ENCODE measurements around the gene KRTAP4-11.
"Not testable (repeated sequence)": the region's sequence is repeated elsewhere in the genome, so short reads cannot be mapped to it uniquely, and the experiment has no call there.

Gene KRTAP4-11

DNA sequence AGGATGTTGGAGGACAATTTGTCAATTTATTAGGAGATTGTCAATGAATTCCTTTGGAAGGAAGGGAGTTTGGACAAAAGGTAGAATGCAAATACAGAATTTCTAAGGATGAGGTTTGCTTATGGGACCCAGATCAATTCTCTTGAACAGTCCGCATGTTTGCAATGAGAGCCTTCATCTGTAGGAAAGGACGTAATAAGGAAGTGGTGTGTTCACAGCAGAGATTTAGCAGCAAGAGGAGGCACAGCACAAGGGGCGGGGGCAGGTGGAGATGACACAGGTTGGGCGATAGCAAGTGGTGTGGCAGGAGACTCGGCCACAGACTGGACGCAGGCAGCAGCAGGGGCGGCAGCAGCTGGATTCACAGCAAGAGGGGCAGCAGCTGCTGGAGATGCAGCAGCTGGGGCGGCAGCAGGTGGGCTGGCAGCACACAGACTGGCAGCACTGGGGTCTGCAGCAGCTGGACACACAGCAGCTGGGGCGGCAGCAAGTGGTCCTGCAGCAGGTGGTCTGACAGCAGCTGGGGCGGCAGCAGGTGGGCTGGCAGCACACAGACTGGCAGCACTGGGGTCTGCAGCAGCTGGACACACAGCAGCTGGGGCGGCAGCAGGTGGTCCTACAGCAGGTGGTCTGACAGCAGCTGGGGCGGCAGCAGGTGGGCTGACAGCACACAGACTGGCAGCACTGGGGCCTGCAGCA, 5.3 kb upstream of the KRTAP4-11 start:
- DNase-seq, result not testable (repeated sequence)

DNA sequence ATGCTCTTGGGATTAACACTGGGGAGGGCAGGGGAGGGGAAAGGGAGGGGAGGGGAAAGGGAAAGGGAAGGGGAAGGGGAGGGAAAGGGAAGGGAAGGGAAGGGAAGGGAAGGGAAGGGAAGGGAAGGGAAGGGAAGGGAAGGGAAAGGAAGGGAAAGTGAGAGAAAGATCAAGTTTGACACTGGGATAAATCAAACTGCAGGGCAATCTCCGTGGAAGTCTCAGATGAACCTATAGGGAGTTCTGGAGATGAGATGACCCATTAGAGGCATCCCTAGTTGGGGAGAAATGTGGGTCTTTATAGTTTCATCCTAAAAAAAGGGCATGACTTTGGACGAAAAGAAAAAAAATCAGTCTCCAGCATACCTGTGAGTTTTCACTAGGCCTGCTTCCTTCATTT, 3.6 kb upstream of the KRTAP4-11 start:
- DNase-seq, result no peak

DNA sequence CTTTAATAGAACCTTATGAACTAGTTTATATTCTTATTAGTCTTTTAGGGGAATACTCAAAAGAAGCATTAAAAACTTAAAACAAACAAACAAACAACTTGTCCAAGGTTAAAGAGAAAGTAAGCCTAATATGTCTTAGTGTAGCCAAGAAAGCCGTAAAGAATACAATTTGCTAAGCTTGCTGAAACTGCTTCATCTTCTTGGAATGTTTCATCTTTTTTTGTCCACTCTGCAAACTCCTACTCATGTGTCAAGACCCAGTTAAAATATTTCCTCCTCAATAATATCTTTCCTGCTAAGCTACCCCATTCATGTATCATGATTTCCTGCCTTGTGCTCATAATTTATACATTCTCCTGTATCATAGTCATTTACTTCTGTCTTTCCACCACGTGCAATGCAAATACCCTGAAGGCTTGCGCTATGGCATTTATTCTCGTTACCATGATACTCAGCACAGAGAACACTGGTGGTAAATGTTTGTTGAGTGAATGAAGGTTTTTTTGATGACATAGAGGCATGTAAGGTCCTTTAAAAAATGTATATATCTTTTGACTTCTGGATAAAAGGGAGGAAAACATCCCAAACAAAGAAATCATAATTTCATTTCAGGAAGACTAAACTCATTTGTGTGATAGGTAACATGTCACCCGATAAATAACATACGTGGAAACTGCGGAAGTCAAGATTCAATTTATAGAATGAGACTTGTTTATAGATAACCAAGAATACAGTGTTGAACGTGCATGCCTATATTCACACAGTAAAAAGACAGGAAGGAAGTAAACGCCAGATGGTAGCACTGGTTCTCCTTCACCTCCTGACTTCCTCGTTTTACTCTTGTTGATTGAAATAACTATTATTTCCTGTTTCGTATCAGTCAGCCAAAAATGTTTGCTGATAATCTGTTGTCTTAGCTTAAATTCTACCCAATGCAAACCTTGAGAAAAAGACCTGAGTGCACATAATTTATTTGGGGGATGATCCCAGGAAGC, 1.8 kb upstream of the KRTAP4-11 start:
- DNase-seq, result peak; percentile 82

DNA sequence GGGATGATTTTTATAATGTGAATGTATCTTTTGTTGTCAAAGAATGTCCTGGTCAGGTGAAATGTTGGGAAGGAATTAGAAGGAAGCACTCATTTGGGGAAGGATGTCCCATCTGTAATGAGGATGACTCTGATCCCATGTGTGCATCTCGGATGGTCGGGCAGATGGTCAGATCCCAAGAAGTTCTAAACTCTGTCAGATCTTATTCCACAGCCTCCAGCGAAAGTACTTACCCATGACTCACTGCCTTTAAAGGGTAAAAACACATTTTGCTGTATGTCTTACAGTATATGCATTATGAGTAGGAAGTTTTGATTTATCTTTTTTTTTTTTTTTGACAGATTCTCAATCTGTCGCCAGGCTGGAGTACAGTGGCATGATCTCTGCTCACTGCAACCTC, 548 bp upstream of the KRTAP4-11 start:
- no peak for DNase-seq

DNA sequence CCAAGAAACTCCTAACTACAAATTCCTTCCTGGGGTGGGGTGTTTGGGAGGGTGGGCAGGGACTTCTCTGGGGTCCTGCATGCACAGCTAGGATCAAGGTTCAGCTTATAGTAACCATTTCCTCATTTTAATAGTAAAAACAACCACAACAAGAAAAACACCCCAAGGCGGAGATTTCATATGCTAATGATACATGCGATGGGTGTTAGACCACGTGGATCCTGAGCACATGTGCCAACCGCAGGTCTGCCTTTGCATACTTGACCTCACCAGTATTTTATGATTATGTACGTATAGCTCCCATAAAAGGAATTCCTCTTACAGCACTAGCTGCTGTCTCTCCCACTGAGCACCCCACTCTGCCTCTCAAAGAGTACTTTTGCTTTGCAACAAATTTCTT, 1.9 kb downstream of the KRTAP4-11 start:
- DNase-seq, result peak; percentile 65

DNA sequence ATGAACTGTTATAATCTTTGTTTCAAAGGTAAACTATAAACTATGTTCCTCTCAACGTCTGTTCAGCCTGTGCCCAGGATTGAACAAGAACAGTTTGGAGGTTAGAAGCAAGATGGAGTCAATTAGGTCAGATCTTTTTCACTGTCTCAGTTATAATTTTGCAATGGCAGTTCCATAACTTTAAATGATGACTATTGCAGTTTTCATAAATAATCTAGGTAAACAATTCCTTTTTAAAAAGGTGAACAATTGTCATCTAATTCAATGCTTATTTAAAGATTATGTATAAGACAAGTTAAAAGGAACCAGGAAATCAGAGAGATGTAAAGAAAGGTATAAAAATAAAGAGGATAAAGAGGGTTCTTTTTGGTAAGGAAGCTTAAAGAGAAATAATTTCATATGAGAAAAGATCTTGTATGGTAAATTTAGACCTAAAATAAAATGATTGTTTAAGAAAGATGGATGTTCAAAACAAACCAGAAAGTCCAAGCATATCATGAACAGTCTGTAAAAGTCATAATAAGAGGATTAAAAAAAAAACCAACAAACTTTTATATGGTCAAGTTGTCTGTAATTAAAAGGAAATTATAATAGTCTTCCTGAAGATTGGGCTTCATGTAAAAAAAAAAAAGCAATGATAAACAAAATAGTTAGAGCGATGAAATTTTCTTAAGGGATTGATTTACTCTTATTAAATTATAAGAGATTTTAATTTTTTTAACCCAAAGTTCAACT, 6.9 kb downstream of the KRTAP4-11 start:
- no peak for DNase-seq

DNA sequence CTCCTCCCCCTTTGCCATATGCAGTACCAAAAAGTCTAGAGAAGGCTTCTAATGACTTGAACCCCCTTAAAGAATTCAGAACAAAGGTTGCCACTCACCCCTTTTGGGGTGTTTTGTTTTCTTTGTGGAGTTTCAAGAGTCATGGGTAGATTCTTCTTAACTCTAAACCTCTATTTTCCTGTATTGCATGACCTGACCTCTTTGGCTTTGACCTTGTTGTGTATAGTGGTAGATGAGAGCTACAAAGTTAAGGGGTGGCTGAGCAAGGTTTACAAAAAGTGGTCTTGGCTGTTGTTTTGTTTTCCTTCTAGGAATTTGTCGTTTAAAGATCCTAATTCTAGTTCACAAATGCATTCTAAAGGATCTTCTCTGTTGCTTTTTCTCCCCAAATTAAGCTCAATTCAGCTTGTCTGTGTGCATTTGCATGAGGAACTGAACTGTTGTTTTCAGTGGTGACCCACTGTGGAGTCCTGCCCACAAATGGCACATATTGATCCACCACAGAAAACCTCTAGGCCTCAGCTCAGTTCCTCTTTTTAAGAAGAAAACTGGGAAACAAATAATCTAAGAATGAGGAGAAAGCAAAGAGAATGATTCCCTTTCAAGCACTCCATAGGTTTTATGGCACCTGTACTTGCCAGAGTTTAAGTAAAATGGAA, 9.3 kb downstream of the KRTAP4-11 start:
- DNase-seq, result peak; percentile 72

DNA sequence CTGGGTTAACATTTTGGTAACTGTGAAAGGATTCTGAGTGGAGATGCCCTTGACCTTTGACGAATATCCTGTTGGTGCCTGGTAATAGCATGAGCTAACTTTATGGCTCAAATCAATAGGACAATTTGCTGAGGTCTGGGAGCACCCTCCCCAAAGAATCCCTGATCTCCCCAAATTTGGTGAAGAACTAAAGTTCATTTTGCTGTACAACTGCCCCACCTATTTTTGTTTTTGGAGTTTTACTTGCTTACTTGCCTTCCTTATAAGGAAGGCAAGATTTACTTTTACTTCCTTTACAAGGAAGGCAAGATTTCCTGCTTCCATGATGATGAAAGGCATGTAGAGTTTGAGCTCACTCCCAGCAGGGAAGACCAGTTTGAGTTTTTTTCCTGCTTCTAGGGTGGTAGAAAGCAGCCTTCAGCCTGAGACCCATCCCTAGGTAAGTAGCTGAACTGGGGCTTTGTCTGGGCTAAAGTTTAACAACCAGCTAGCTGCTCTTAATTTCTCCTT, 10.2 kb downstream of the KRTAP4-11 start:
- peak; percentile 31 for DNase-seq

DNA sequence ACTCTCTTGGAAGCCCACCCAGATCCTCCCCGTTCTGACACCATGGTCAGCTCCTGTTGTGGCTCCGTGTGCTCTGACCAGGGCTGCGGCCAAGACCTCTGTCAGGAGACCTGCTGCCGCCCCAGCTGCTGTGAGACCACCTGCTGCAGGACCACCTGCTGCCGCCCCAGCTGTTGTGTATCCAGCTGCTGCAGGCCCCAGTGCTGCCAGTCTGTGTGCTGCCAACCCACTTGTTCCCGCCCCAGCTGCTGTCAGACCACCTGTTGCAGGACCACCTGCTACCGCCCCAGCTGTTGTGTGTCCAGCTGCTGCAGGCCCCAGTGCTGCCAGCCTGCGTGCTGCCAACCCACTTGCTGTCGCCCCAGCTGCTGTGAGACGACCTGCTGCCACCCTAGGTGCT, 12.8 kb downstream of the KRTAP4-11 start, which contains the start of gene KRTAP4-9:
Gene KRTAP4-9 (plus strand): TSS at position 43 of the 400 bp plus-strand sequence. CDS start 0 bp downstream, at position 43.
- DNase-seq, result not testable (repeated sequence)

DNA sequence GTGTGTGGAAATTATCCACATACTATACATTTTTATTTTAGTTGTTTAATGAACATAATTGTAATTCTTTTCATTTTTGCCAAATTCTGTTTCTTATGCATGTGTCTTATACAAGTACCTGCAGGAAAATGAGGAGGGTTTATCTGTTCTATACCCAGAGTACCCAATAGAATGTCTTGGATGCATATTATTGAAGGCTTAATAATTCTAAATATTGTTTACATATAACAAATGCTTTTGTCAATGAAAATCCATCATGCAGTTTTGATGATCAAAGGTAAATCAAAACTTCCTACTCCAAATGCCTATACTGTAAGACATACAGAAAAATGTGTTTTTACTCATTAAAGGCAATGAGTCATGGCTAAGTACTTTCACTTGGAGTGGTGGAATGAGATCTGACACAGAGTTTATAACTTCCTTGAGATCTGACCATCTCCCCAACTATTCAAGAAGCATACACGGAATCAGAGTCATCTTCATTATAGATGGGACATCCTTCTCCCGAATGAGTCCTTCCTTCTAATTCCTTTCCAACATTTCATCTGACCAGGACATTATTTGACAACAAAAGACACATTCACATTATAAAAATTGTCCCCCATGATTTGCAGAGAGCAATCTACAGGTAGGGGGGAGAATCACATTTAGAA, 13.7 kb downstream of the KRTAP4-11 start:
- not testable (repeated sequence) for DNase-seq

DNA sequence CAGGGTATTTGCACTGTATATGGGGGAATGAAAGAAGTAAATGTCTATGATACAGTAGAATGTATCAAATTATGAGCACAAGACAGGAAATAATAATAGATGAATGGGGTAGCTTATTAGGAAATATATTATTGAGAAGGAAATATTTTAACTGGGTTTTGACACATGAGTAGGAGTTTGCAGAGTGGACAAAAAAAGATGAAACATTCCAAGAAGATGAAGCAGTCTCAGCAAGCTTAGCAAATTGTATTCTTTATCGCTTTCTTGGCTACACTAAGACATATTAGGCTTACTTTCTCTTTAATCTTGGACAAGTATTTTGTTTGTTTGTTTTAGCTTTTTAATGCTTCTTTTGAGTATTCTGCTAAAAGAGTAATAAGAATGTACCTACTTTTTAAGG, 14.3 kb downstream of the KRTAP4-11 start:
- DNase-seq, result no peak

DNA sequence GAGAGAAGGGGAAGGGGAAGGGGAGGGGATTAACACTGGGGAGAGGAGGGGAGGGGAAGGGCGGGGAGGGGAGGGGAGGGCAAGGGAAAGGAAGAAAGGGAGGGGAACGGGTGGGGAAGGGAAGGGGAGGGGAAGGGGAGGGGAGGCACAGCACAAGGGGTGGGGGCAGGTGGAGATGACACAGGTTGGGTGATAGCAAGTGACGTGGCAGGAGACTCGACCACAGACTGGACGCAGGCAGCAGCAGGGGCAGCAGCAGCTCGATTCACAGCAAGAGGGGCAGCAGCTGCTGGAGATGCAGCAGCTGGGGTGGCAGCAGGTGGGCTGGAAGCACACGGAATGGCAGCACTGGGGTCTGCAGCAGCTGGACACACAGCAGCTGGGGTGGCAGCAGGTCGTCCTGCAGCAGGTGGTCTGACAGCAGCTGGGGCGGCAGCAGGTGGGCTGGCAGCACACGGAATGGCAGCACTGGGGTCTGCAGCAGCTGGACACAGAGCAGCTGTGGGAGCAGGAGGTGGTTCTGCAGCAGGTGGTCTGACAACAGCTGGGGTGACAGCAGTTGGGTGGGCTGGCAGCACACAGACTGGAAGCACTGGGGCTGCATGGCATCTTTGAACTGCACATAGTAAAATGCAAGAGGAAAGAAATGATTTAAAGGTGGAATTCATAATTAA, 16.4 kb downstream of the KRTAP4-11 start, which contains the start of gene KRTAP4-16:
Gene KRTAP4-16 (minus strand): TSS at position 624 of the 674 bp plus-strand sequence. CDS start 0 bp downstream, at position 624.
- no peak for DNase-seq

DNA sequence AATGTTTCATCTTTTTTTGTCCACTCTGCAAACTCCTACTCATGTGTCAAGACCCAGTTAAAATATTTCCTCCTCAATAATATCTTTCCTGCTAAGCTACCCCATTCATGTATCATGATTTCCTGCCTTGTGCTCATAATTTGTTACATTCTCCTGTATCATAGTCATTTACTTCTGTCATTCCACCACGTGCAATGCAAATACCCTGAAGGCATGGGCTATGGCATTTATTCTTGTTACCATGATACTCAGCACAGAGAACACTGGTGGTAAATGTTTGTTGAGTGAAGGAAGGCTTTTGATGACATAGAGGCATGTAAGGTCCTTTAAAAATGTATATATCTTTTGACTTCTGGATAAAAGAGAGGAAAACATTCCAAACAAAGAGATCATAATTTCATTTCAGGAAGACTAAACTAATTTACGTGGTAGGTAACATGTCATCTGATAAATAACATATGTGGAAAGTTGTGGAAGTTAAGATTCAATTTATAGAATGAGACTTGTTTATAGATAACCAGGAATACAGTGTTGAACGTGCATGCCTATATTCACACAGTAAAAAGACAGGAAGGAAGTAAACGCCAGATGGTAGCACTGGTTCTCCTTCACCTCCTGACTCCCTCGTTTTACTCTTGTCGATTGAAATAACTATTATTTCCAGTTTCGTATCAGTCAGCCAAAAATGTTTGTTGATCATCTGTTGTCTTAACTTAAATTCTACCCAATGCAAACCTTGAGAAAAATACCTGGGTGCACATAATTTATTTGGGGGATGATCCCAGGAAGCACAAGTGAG, 18.3 kb downstream of the KRTAP4-11 start:
- not testable (repeated sequence) for DNase-seq

DNA sequence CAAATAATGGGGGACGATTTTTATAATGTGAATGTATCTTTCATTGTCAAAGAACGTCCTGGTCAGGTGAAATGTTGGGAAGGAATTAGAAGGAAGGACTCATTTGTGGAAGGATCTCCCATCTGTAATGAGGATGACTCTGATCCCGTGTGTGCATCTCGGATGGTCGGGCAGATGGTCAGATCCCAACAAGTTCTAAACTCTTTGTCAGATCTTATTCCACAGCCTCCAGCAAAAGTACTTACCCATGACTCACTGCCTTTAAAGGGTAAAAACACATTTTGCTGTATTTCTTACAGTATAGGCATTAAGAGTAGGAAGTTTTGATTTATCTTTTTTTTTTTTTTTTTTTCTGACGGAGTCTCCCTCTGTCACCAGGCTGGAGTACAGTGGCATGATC, 19.7 kb downstream of the KRTAP4-11 start:
- DNase-seq, result no peak

DNA sequence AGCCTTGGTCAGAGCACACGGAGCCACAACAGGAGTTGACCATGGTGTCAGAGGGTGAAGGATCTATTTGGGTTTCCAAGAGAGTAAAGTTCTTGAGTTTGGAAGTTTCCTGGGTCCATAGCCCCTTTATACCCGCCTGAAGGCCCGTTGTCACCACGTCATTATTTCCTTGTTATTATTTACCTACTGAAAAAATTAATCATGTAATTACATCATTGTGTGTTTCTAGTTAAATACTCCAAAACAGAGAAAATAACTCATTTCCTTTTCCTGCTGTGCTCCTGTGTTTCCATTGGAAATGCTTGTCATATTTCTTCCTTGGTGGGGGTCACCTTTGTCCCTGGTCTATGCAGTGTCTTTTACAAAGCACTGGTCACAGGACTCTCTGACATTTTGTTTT, 20.1 kb downstream of the KRTAP4-11 start, which contains the start of gene KRTAP4-8:
Gene KRTAP4-8 (minus strand): TSS at position 101 of the 400 bp plus-strand sequence. CDS start 58 bp downstream, at position 43.
- DNase-seq, result no peak

DNA sequence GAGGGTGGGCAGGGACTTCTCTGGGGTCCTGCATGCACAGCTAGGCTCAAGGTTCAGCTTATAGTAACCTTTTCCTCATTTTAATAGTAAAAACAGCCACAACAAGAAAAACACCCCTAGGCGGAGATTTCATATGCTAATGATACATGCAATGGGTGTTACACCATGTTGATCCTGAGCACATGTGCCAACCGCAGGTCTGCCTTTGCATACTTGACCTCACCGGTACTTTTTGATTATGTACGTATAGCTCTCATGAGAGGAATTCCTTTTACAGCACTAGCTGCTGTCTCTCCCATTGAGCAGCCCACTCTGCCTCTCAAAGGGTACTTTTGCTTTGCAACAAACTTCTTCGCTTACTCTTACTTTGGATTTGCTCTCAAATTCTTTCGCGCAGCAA, 22.1 kb downstream of the KRTAP4-11 start:
- no peak for DNase-seq

DNA sequence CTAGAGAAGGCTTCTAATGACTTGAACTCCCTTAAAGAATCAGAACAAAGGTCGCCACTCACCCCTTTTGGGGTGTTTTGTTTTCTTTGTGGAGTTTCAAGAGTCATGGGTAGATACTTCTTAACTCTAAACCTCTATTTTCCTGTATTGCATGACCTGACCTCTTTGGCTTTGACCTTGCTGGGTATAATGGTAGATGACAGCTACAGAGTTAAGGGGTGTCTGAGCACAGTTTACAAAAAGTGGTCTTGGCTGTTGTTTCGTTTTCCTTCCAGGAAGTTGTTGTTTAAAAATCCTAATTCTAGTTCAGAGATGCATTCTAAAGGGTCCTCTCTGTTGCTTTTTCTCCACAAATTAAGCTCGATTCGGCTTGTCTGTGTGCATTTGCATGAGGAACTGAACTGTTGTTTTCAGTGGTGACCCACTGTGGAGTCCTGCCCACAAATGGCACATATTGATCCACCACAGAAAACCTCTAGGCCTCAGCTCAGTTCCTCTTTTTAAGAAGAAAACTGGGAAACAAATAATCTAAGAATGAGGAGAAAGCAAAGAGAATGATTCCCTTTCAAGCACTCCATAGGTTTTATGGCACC, 29.3 kb downstream of the KRTAP4-11 start:
- DNase-seq, result peak; percentile 65

DNA sequence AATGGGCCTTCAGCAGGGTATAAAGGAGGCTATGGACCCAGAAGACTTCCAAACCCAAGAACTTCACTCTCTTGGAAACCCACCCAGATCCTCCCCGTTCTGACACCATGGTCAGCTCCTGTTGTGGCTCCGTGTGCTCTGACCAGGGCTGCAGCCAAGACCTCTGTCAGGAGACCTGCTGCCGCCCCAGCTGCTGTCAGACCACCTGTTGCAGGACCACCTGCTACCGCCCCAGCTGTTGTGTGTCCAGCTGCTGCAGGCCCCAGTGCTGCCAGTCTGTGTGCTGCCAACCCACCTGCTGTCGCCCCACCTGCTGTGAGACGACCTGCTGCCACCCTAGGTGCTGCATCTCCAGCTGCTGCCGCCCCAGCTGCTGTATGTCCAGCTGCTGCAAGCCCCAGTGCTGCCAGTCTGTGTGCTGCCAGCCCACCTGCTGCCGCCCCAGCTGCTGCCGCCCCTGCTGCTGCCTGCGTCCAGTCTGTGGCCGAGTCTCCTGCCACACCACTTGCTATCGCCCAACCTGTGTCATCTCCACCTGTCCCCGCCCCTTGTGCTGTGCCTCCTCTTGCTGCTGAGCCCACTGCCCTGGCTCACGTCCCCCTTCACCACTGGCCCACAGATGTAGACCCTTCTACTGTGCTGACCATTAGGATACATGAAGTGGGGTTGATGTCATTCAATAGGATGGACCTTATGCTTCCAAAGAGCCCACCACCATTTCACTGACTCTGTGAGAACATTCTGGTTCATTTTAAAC, 33.9 kb downstream of the KRTAP4-11 start, which contains the start of gene KRTAP4-7:
Gene KRTAP4-7 (plus strand): TSS at position 51 of the 757 bp plus-strand sequence. CDS start 57 bp downstream, at position 108.
- DNase-seq, result not testable (repeated sequence)

DNA sequence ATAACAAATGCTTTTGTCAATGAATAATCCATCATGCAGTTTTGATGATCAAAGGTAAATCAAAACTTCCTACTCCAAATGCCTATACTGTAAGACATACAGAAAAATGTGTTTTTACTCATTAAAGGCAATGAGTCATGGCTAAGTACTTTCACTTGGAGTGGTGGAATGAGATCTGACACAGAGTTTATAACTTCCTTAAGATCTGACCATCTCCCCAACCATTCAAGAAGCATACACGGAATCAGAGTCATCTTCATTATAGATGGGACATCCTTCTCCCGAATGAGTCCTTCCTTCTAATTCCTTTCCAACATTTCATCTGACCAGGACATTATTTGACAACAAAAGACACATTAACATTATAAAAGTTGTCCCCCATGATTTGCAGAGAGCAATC, 34.7 kb downstream of the KRTAP4-11 start:
- not testable (repeated sequence) for DNase-seq

Measured in MV-4-11 (cell line).